Measurements from ENCODE around the gene EIF2B4.
A peak's percentile ranks its signal among the peaks of the same experiment; 100 is the strongest.

GRCh38 chr2:27377618-27378095 is 7.5 kb upstream of the EIF2B4 start:
- no peak for TF ChIP-seq CTCF (IDR thresholded peaks at IDR 0.05)
- TF ChIP-seq POLR2AphosphoS5 (IDR thresholded peaks at IDR 0.05; ENCODE audit: low read depth, low read length): 0 out of 2 replicates have a peak, but pooled peaks have one; percentile 33
- no peak for TF ChIP-seq TCF7L2 (IDR thresholded peaks at IDR 0.05; ENCODE audit: low read depth, low read length)
- TF ChIP-seq REST (IDR thresholded peaks at IDR 0.05; ENCODE audit: insufficient read depth in 1 of 2, low read depth in 2 of 2, low read length in 1 of 2): no peak
- no peak for TF ChIP-seq SIN3A (IDR thresholded peaks at IDR 0.05; ENCODE audit: borderline replicate concordance, insufficient read depth, low read depth, low read length)
